HEK293T (cell line): ENCODE data around the gene LRIT2.

Experiments used
- BHLHE40 ChIP-seq: fragments of 450-650 bp; IDR thresholded peaks from 2 replicates; pipeline ENCODE4 v1.6.1; 2016; ENCODE audit warnings: mild to moderate bottlenecking, moderate library complexity, borderline replicate concordance
- FOXA1 ChIP-seq: fragments of 450-650 bp; IDR thresholded peaks from 2 replicates; pipeline ENCODE4 v1.6.1; 2016; ENCODE audit warnings: mild to moderate bottlenecking
- FOXM1 ChIP-seq: fragments of 450-650 bp; IDR thresholded peaks from 2 replicates; pipeline ENCODE4 v1.6.1; 2017; ENCODE audit warnings: mild to moderate bottlenecking, borderline replicate concordance
- HDGF ChIP-seq: fragments of 450-650 bp; IDR thresholded peaks from 2 replicates; pipeline ENCODE4 v1.6.1; 2017; ENCODE audit warnings: antibody characterized with exemption, borderline replicate concordance
- L3MBTL2 ChIP-seq: fragments of 450-650 bp; conservative IDR thresholded peaks from 2 replicates; pipeline ENCODE4 v1.6.1; 2016; ENCODE audit warnings: mild to moderate bottlenecking
- LEF1 ChIP-seq: fragments of 450-650 bp; IDR thresholded peaks from 2 replicates; pipeline ENCODE4 v1.6.1; 2017; ENCODE audit warnings: mild to moderate bottlenecking, borderline replicate concordance
- NFRKB ChIP-seq: fragments of 450-650 bp; IDR thresholded peaks from 2 replicates; pipeline ENCODE4 v1.6.1; 2016; ENCODE audit warnings: mild to moderate bottlenecking, moderate library complexity
- SP1 ChIP-seq: fragments of 450-650 bp; IDR thresholded peaks from 2 replicates; pipeline ENCODE4 v1.6.1; 2017
- TARDBP ChIP-seq: fragments of 450-650 bp; IDR thresholded peaks from 2 replicates; pipeline ENCODE4 v1.6.1; 2016

DNA sequence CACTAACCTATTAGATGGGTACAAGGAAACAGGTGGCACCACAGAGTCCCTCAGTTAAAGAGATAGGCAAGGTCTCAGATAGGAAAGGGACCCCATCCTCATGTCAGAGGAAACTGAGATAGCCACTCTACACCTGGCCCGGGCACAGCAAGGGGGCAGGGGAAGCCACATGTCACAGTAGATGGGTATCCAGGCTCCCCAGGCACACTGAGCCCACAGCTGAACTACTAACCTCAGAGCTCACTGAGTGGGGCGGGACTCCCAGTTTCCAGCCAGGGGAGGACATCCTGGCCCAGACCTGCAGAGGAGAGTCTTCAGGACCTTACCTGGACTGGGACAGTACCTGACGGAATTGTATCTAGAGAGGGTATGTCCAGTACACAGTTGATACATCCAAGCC lies 34.7 kb downstream of the LRIT2 start:
- no peak for TF ChIP-seq SP1
- no peak for TF ChIP-seq LEF1
- no peak for TF ChIP-seq FOXM1
- TF ChIP-seq FOXA1 = no peak
- TF ChIP-seq BHLHE40 = no peak
- TF ChIP-seq TARDBP = no peak
- TF ChIP-seq HDGF = no peak
- no peak for TF ChIP-seq L3MBTL2
- TF ChIP-seq NFRKB = no peak
